GM12801 (cell line): ENCODE data around the gene MMP24.

ENCODE experiments used
- TF ChIP-seq, protein P1 (sequence below): IDR thresholded peaks from one replicate; pipeline ENCODE4 v1.5.1; 2011; ENCODE audit warnings: control low read depth; ENCODE audit not compliant: insufficient read length; ENCODE audit errors: extremely low read depth

Gene MMP24

DNA sequence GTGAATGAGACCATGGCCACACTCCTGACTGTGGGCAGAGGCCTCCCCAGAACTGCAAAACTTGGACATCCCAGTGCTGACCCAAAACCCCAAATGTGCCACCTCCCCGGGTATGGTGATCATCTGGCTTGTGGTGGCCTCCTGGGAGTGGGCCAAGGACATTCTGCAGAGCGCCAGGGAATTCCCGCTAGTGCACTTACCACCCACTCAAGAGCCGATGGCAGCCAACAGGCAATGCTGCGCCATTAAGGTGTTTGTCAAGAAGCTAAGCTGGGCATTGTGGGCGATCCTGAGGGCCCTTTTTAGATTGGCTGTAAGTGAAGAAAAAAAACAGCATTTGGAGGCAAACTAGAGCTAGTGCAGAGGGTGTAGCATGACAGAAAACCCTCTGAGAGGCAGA is 9.4 kb downstream of the MMP24 start:
- TF ChIP-seq, protein P1, sequence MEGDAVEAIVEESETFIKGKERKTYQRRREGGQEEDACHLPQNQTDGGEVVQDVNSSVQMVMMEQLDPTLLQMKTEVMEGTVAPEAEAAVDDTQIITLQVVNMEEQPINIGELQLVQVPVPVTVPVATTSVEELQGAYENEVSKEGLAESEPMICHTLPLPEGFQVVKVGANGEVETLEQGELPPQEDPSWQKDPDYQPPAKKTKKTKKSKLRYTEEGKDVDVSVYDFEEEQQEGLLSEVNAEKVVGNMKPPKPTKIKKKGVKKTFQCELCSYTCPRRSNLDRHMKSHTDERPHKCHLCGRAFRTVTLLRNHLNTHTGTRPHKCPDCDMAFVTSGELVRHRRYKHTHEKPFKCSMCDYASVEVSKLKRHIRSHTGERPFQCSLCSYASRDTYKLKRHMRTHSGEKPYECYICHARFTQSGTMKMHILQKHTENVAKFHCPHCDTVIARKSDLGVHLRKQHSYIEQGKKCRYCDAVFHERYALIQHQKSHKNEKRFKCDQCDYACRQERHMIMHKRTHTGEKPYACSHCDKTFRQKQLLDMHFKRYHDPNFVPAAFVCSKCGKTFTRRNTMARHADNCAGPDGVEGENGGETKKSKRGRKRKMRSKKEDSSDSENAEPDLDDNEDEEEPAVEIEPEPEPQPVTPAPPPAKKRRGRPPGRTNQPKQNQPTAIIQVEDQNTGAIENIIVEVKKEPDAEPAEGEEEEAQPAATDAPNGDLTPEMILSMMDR, result no peak

DNA sequence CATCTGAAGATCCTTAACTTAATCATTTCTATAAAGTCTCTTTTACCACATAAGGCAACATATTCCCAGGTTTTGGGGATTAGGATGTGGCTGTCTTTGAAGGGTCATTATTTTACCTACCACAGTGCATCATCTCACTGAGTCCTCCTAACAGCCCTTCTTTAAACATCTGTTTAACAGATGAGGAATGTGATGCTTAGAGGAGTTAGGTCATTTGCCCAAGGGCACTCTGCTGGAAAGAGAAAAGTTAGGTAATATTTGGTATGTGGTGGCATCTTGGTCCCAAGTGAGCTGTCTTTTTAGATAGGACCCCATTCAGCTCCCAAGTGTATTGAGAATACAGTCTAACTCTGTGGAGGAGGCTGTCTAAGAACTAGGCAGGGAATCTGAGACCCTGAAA is 11.0 kb downstream of the MMP24 start:
- TF ChIP-seq, protein P1, result no peak

DNA sequence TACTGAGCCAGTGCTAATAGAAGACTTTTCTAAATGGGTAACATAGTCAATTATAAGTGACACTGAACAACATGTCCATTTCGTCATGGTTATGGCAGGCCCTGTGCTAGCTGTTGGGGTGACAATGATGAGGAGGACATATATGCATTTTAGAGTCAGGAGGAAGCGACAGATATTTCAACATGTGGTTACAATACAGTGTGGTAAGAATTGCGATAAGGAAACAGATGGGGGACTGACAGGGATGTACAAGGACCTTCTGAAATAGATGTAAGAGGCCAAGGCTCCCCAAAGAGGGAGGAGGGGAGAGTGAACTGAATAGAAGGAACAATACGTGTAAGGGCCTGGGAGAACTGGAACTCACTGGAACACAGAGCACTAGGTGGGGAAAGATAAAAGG is 11.7 kb downstream of the MMP24 start:
- TF ChIP-seq, protein P1, result no peak

DNA sequence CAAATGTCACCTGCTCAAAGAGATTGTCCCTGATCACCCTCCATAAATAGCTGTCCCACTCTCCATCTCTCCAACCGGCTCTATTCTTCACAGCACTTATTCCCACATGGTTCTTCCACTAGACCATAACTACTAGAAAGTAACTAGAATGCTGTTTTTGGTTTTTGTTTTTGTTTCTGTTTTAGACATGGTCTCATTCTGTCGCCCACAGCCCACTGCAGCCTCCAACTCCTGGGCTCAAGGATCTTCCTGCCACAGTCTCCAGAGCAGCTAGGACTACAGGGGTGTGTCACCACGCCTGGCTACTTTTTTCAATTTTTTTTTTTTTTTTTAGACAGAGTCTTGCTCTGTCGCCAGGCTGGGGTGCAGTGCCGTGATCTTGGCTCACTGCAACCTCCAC is 12.2 kb downstream of the MMP24 start:
- TF ChIP-seq, protein P1, result no peak

DNA sequence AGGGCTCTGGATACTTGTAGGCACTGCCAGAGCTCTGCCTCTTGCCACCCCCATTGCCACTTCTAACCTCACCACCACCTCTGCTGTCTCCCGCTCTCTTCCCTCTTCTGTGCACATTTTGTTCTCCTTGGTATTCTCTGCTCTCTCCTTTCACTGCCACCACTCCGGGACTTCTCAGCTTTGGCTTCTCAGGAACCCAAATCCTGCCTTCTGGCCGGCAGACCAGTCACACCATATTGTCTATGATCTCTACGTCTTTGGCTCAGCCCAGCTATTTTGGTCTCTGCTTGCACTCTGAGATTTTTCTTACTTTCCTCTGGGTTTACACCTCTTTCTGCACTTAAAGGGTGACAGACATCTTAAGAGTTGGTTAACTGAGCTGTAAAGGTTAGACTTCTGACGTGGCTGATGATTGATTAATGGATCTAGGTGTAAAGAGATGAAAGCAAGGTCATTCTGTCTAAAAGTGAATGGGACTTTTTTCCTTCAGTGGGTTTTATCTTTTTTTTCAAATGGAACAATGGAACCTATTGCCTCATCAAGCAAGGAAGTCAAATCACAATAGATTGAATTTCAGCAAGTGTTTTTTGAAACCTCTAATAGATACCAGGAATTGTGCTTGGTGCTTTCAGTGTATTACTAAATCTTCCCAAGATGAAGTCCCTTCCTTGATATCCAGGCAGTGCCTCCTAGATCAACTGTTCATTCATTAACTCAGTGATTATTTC is 13.8 kb downstream of the MMP24 start:
- TF ChIP-seq, protein P1, result no peak

DNA sequence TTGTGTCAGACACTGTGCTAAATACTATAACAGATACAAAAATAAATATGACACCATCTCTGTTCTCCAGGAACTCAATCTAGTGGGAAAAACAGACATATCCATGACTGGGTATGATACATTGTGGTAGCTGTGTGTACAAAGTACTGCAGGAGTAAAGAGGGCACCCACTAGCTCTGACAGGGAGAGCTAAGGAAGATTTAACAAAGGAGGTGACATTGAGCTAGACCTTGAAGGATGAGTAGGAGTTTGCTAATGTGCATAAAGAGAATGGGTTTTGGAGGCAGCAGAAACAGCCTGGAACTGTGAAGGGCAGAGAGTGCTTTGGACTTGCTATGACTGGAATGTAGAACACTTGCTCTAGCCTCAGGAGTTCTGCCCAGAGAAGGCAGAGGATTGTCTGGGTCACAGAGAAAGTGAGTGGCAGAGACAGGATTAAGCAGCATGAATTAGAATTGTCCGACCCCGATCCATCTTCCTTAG is 14.4 kb downstream of the MMP24 start:
- TF ChIP-seq, protein P1, result no peak

DNA sequence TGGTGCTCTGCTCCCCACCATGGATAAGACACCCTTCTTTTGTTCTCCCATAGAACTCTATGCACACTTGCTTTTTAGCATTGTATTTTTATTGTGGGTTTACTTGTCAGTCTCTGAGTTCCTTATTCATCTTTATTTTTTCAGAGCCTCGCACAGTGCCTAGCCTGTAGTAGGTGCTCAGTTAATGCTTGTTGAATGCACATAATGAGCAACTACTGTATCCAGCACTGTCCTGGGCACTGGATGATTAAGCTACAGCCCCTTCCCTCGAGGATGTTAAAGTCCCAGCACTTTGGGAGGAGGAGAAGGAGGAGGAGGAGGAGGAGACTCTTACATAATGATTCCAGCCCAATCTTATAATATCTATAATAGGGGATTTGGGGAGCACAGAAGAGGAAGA is 16.8 kb downstream of the MMP24 start:
- TF ChIP-seq, protein P1, result no peak
